HEK293T (cell line): ENCODE data around the gene MSRB3.

ENCODE experiments used
- ELF4 ChIP-seq: fragments of 450-650 bp; IDR thresholded peaks from 2 replicates; pipeline ENCODE4 v1.6.1; 2017; ENCODE audit warnings: antibody characterized with exemption
- L3MBTL2 ChIP-seq: fragments of 450-650 bp; conservative IDR thresholded peaks from 2 replicates; pipeline ENCODE4 v1.6.1; 2016; ENCODE audit warnings: mild to moderate bottlenecking
- SP1 ChIP-seq: fragments of 450-650 bp; IDR thresholded peaks from 2 replicates; pipeline ENCODE4 v1.6.1; 2017
- SUZ12 ChIP-seq: fragments of 450-650 bp; IDR thresholded peaks from 2 replicates; pipeline ENCODE4 v1.6.1; 2016; ENCODE audit warnings: mild to moderate bottlenecking

DNA sequence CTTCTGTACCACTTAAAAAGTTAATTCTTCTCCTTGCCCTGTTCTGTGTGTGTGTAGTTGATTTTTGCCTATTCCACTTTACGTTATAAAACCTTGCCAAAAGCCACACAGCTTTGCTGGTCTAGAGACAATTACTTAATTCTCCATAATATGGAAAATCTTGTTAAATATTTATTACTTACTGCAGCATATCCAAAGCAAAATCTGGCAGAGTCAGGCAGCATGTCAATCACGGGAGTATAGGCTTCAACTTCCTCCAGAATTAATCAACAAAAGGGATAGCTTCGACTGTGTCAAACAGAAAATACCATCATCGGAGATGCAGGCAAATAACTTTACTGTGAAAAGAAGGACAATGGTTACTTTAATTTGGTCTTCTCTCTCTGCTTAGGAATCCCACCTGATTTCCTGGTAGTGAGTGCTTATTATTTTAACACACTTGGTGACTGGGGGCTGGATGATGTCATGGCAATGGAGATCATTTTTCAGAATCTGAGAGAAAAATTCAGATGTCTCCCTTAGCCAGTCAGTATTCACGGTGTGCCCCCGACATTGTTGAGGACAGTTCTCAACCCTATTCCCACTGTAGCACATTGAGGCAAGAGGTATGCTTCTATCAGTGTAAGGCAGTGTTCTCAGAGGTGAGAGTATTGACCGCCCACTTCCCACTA is 3.7 kb upstream of the MSRB3 start:
- no peak for TF ChIP-seq SUZ12
- no peak for TF ChIP-seq L3MBTL2
- no peak for TF ChIP-seq SP1
- TF ChIP-seq ELF4 = no peak
